GM23338 (cell line): Measurements from ENCODE around the gene NDUFAF5. TPM values are rescaled to one million over a fixed set of nuclear protein-coding genes. Genes with fewer than 3 reads are reported as not detected.

Experiments
- ATAC-seq: fragments of 200-7000 bp; cut with Tn5 transposase; 3 replicates; pipeline ENCODE4 v1.9.1; 2020
- DNase-seq: peaks from one replicate; pipeline ENCODE4 v3.0.0-alpha.2; 2015; ENCODE audit warnings: low spot score
- H2AFZ ChIP-seq: fragments of 200-600 bp; sonication (generic); 2 replicates; pipeline ENCODE4 v1.8.0; 2016; ENCODE audit warnings: antibody characterized with exemption, mild to moderate bottlenecking, moderate library complexity
- H3F3A ChIP-seq: fragments of 200-600 bp; sonication (generic); replicated peaks from 2 replicates; pipeline ENCODE4 v1.8.0; 2017; ENCODE audit warnings: antibody characterized with exemption, mixed run types, low read depth
- H3K27ac ChIP-seq: fragments of 200-600 bp; sonication (generic); 2 replicates; pipeline ENCODE4 v1.6.1; 2016; ENCODE audit warnings: low read depth
- H3K27me3 ChIP-seq: fragments of 200-600 bp; sonication (generic); 2 replicates; pipeline ENCODE4 v1.8.0; 2016; ENCODE audit warnings: mild to moderate bottlenecking, mixed run types, moderate library complexity; ENCODE audit not compliant: insufficient read depth
- H3K36me3 ChIP-seq: fragments of 200-600 bp; sonication (generic); 2 replicates; pipeline ENCODE4 v1.8.0; 2016; ENCODE audit warnings: mild to moderate bottlenecking; ENCODE audit not compliant: insufficient read depth
- H3K4me1 ChIP-seq: fragments of 200-600 bp; sonication (generic); 2 replicates; pipeline ENCODE4 v1.8.0; 2016; ENCODE audit warnings: mild to moderate bottlenecking, moderate library complexity; ENCODE audit not compliant: insufficient read depth
- H3K4me2 ChIP-seq: fragments of 200-600 bp; sonication (generic); 2 replicates; pipeline ENCODE4 v1.7.1; 2017; ENCODE audit warnings: mixed run types
- H3K4me3 ChIP-seq: fragments of 200-600 bp; sonication (generic); 2 replicates; pipeline ENCODE4 v1.6.1; 2016; ENCODE audit warnings: mixed run types
- H3K79me2 ChIP-seq: fragments of 200-600 bp; sonication (generic); replicated peaks from 2 replicates; pipeline ENCODE4 v1.8.0; 2017; ENCODE audit warnings: mild to moderate bottlenecking; ENCODE audit not compliant: insufficient read depth
- H3K9me2 ChIP-seq: fragments of 200-600 bp; sonication (generic); 2 replicates; pipeline ENCODE4 v1.8.0; 2017; ENCODE audit not compliant: insufficient read depth
- H4K20me1 ChIP-seq: fragments of 200-600 bp; sonication (generic); replicated peaks from 2 replicates; pipeline ENCODE4 v1.8.0; 2017; ENCODE audit warnings: mild to moderate bottlenecking; ENCODE audit not compliant: insufficient read depth
- H3K27ac Mint-ChIP-seq: 2 replicates; pipeline ENCODE4 v1.8.0; 2020; ENCODE audit warnings: inconsistent platforms, mild to moderate bottlenecking, moderate library complexity, mixed read lengths
- H3K27me3 Mint-ChIP-seq: 3 replicates; pipeline ENCODE4 v1.8.0; 2022; ENCODE audit warnings: low read depth, mild to moderate bottlenecking, moderate library complexity, mixed read lengths, inconsistent platforms; ENCODE audit not compliant: insufficient read depth, poor library complexity
- H3K36me3 Mint-ChIP-seq: 3 replicates; pipeline ENCODE4 v1.8.0; 2021; ENCODE audit warnings: low read depth, mild to moderate bottlenecking, inconsistent platforms, moderate library complexity, mixed read lengths
- H3K4me1 Mint-ChIP-seq: 3 replicates; pipeline ENCODE4 v1.8.0; 2020; ENCODE audit warnings: mild to moderate bottlenecking, inconsistent platforms, mixed read lengths
- H3K4me3 Mint-ChIP-seq: 3 replicates; pipeline ENCODE4 v1.8.0; 2021; ENCODE audit warnings: moderate library complexity, mild to moderate bottlenecking, inconsistent platforms, mixed read lengths
- H3K9me3 Mint-ChIP-seq: 3 replicates; pipeline ENCODE4 v1.8.0; 2020; ENCODE audit warnings: moderate library complexity, mild to moderate bottlenecking, inconsistent platforms, mixed read lengths
- CREB1 ChIP-seq: fragments of 250-450 bp; sonication (Bioruptor Pico); IDR thresholded peaks from 2 replicates; pipeline ENCODE4 v1.5.0; 2020; ENCODE audit warnings: low read depth, mild to moderate bottlenecking, moderate library complexity
- CTCF ChIP-seq, 2 experiments: fragments of 200-600 bp in 1 of 2; sonication (generic) in 1 of 2; conservative IDR thresholded peaks; 2 replicates each; pipeline versions ENCODE4 v1.5.1 to v1.6.1; 2016 to 2017; ENCODE audit warnings: antibody characterized with exemption in 2 of 2, low read depth in 2 of 2, mild to moderate bottlenecking in 2 of 2, moderate library complexity in 1 of 2
- ETS1 ChIP-seq: IDR thresholded peaks from 2 replicates; pipeline ENCODE4 v1.6.1; 2016; ENCODE audit warnings: antibody characterized with exemption
- EZH2 ChIP-seq: fragments of 200-600 bp; sonication (generic); IDR thresholded peaks from one replicate; pipeline ENCODE4 v1.8.0; 2017; ENCODE audit warnings: antibody characterized with exemption, mild to moderate bottlenecking, low read depth; ENCODE audit not compliant: unreplicated experiment
- EZH2phosphoT487 ChIP-seq: fragments of 200-600 bp; sonication (generic); IDR thresholded peaks from one replicate; pipeline ENCODE4 v1.8.1; 2018; ENCODE audit warnings: antibody characterized with exemption; ENCODE audit not compliant: unreplicated experiment
- JUNB ChIP-seq: IDR thresholded peaks from one replicate; pipeline ENCODE4 v1.6.1; 2016; ENCODE audit warnings: antibody characterized with exemption; ENCODE audit not compliant: unreplicated experiment
- NANOG ChIP-seq: IDR thresholded peaks from 2 replicates; pipeline ENCODE4 v1.6.1; 2016; ENCODE audit warnings: antibody characterized with exemption, borderline replicate concordance
- POLR2AphosphoS5 ChIP-seq: IDR thresholded peaks from 2 replicates; pipeline ENCODE4 v1.6.1; 2016; ENCODE audit warnings: antibody characterized with exemption, low read depth
- STAT1 ChIP-seq: IDR thresholded peaks from one replicate; pipeline ENCODE4 v1.6.1; 2016; ENCODE audit warnings: antibody characterized with exemption; ENCODE audit not compliant: unreplicated experiment
- ZNF114 ChIP-seq: fragments of 250-450 bp; sonication (Bioruptor Pico); IDR thresholded peaks from 2 replicates; pipeline ENCODE4 v1.5.0; 2020; ENCODE audit warnings: mild to moderate bottlenecking, moderate library complexity
- ZNF331 ChIP-seq: fragments of 250-450 bp; sonication (Bioruptor Pico); IDR thresholded peaks from 2 replicates; pipeline ENCODE4 v1.5.0; 2020; ENCODE audit warnings: low read depth, mild to moderate bottlenecking, moderate library complexity
- ZNF462 ChIP-seq: fragments of 250-450 bp; sonication (Bioruptor Pico); IDR thresholded peaks from 2 replicates; pipeline ENCODE4 v1.5.0; 2020; ENCODE audit warnings: mild to moderate bottlenecking, moderate library complexity
- polyA plus RNA-seq: library from polyadenylated mRNA; unstranded; fragments of >200 nt; fragmentation: Nextera tagmentation; extraction: Ambion mirVana; gene quantifications from 2 replicates; pipeline ENCODE4 v1.2.1, GENCODE V29; 2016
- total RNA-seq: library from RNA; depleted of rRNA; stranded (reverse); fragments of >200 nt; shearing (Covaris generic); gene quantifications from 2 replicates; pipeline ENCODE4 v1.2.3, GENCODE V29; 2014
- TF ChIP-seq, protein P1 (sequence below): IDR thresholded peaks from one replicate; pipeline ENCODE4 v1.6.1; 2018; ENCODE audit warnings: antibody characterized with exemption; ENCODE audit not compliant: unreplicated experiment

Gene NDUFAF5
- total and polyA plus RNA-seq, 2 experiments from 2014 or later, result 18.0 to 33.0 TPM

DNA sequence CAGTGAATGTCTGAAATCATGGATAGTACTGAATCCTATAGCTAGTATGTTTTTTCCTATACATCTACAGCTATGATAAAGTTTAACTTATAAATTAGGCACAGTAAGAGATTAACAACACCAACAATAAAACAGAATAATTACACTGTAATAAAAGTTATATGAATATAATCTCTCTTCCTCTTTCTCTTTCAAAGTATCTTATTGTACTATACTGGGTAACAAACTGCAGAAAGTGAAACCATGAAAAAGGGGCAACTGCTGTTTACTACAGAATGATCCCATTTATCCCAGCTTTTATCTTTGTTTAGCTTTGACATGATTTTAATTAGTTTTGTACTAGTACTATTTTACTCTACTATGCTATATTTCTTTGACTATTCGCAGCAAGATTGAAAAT is 25.9 kb upstream of the NDUFAF5 start:
- Mint-ChIP-seq H3K27me3 (no peaks in the 10 kb centered on the region), H3K9me3 (no peaks in the 10 kb centered on the region; the same call in 2 of the 3 replicates), H3K27ac (no peak overlapping the region), H3K4me1 (no peaks in the 10 kb centered on the region), H3K4me3 (no peak overlapping the region), H3K36me3 (peaks cover 61% of the 10 kb centered on the region)
- Histone ChIP-seq H3K4me1 (no peaks in the 10 kb centered on the region), H3F3A (no peaks in the 10 kb centered on the region), H3K27me3 (no peaks in the 10 kb centered on the region), H4K20me1 (no peaks in the 10 kb centered on the region), H3K4me2 (no peak overlapping the region), H3K36me3 (peaks cover 72% of the 10 kb centered on the region), H2AFZ (no peak overlapping the region), H3K4me3 (no peak overlapping the region), H3K27ac (no peak overlapping the region), H3K79me2 (no peaks in the 10 kb centered on the region), H3K9me2 (no peaks in the 10 kb centered on the region)
- DNase-seq (no peak), ATAC-seq (no peak)
- TF ChIP-seq CREB1 (CRISPR knock-in tag), result no peak
- TF ChIP-seq, protein P1, sequence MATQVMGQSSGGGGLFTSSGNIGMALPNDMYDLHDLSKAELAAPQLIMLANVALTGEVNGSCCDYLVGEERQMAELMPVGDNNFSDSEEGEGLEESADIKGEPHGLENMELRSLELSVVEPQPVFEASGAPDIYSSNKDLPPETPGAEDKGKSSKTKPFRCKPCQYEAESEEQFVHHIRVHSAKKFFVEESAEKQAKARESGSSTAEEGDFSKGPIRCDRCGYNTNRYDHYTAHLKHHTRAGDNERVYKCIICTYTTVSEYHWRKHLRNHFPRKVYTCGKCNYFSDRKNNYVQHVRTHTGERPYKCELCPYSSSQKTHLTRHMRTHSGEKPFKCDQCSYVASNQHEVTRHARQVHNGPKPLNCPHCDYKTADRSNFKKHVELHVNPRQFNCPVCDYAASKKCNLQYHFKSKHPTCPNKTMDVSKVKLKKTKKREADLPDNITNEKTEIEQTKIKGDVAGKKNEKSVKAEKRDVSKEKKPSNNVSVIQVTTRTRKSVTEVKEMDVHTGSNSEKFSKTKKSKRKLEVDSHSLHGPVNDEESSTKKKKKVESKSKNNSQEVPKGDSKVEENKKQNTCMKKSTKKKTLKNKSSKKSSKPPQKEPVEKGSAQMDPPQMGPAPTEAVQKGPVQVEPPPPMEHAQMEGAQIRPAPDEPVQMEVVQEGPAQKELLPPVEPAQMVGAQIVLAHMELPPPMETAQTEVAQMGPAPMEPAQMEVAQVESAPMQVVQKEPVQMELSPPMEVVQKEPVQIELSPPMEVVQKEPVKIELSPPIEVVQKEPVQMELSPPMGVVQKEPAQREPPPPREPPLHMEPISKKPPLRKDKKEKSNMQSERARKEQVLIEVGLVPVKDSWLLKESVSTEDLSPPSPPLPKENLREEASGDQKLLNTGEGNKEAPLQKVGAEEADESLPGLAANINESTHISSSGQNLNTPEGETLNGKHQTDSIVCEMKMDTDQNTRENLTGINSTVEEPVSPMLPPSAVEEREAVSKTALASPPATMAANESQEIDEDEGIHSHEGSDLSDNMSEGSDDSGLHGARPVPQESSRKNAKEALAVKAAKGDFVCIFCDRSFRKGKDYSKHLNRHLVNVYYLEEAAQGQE, result no peak
- TF ChIP-seq EZH2phosphoT487, result no peak
- no peak for TF ChIP-seq ETS1
- no peak for TF ChIP-seq STAT1
- TF ChIP-seq EZH2, result no peak
- no peak for TF ChIP-seq ZNF462 (CRISPR knock-in tag)
- TF ChIP-seq ZNF114, result no peak
- TF ChIP-seq JUNB, result no peak
- TF ChIP-seq NANOG, result no peak
- TF ChIP-seq POLR2AphosphoS5, result no peak
- TF ChIP-seq CTCF (conservative IDR thresholded peaks at IDR 0.05; ENCODE audit: low read depth in 2 of 2), result no peak
- TF ChIP-seq ZNF331 (CRISPR knock-in tag), result no peak
